Pancreas (tissue), 10 donors: Measurements from ENCODE around the gene ZFAND2B. TPM values are rescaled to one million over a fixed set of nuclear protein-coding genes. Genes with fewer than 3 reads are reported as not detected.

Source experiments
- ATAC-seq, 4 donors: fragments of 200-7000 bp; cut with Tn5 transposase; one replicate each; pipeline versions ENCODE4 v1.8.0 to v1.9.1; 2020; ENCODE audit warnings: mild to moderate bottlenecking in 4 of 4, moderate library complexity in 4 of 4
- DNase-seq, 6 donors: peaks; one replicate each; pipeline ENCODE4 v3.0.0-alpha.2; 2020
- FAIRE-seq: peaks from 2 replicates; lab custom pipeline; 2012; peaks lifted over from hg19 to GRCh38; lab: Jason Lieb, UNC
- H3K27ac ChIP-seq, 4 donors: fragments of 200-600 bp; sonication (generic); 1 replicate in 3 of 4; 2 replicates in 1 of 4; pipeline versions ENCODE4 v1.5.0 to v1.8.0; 2020
- H3K27me3 ChIP-seq, 4 donors: fragments of 200-600 bp; one replicate each; pipeline ENCODE4 v1.8.0; 2021
- H3K36me3 ChIP-seq, 3 donors: fragments of 200-600 bp; sonication (generic) in 1 of 3; one replicate each; pipeline versions ENCODE4 v1.5.0 to v1.8.0; 2020 to 2021
- H3K4me1 ChIP-seq, 3 donors: fragments of 200-600 bp; one replicate each; pipeline ENCODE4 v1.8.0; 2021
- H3K4me3 ChIP-seq, 4 donors: fragments of 200-600 bp; sonication (generic) in 2 of 4; one replicate each; pipeline versions ENCODE4 v1.5.0 to v1.8.0; 2020 to 2021
- H3K9me3 ChIP-seq, 4 donors: fragments of 200-600 bp; one replicate each; pipeline ENCODE4 v1.8.0; 2021
- WGBS, 2 donors: extraction: QIAGEN DNeasy Blood & Tissue Kit; methylation state at CpG; one replicate each; pipeline ENCODE4 v1.1.7; 2013; 5-methylcytosine and 5-hydroxymethylcytosine counted together
- intact Hi-C, 3 donors: fragments of 100-400 bp; cut with DNase I; formaldehyde crosslinking; loops; one replicate each; pipeline versions ENCODE4 v1.11.1 to v1.14.2; 2022
- polyA plus RNA-seq, 2 donors: library from polyadenylated mRNA; stranded (reverse); fragments of 200-250 nt; gene quantifications; one replicate each; pipeline ENCODE4 v1.2.3, GENCODE V29; 2013
- total RNA-seq, 6 donors: library from RNA; stranded (reverse); fragmentation: NEBNext Ultra II Directional in 4 of 6; extraction: Animal tissue kit (Norgen Biotek cat#: 25700) in 4 of 6; gene quantifications; one replicate each; pipeline versions ENCODE4 v1.2.1 to v1.2.4, GENCODE V29; 2021 to 2023
- TF ChIP-seq, protein P1 (sequence below), 4 donors: fragments of 200-600 bp; sonication (generic) in 3 of 4; IDR thresholded peaks; one replicate each; pipeline versions ENCODE4 v1.5.0 to v1.8.0; 2021; ENCODE audit warnings: antibody characterized with exemption in 4 of 4
- donor health status: healthy with polysubstance abuse.
- donor health status: DM: no; HTN: no; CAD: no; lungs with moderate emphysema.
- donor health status: DM: no; HTN: no; CAD: no.
- donor health status: control.
- donor health status: control.
- donor health status: Bipolar disorder and iron deficiency.
- donor health status: DM: yes; HTN: yes; CAD: no.
- donor health status: DM: no; HTN: no; CAD: no.
- donor health status: DM: no; HTN: no; CAD: no.
- donor health status: DM: yes; HTN: yes; CAD: no.

Gene ZFAND2B, protein sequence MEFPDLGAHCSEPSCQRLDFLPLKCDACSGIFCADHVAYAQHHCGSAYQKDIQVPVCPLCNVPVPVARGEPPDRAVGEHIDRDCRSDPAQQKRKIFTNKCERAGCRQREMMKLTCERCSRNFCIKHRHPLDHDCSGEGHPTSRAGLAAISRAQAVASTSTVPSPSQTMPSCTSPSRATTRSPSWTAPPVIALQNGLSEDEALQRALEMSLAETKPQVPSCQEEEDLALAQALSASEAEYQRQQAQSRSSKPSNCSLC
- total RNA-seq (10 to 100 TPM; 18.9 to 28.2 (median 23.6) TPM), polyA plus RNA-seq (10 to 100 TPM; 39.0 to 66.9 TPM)

DNA sequence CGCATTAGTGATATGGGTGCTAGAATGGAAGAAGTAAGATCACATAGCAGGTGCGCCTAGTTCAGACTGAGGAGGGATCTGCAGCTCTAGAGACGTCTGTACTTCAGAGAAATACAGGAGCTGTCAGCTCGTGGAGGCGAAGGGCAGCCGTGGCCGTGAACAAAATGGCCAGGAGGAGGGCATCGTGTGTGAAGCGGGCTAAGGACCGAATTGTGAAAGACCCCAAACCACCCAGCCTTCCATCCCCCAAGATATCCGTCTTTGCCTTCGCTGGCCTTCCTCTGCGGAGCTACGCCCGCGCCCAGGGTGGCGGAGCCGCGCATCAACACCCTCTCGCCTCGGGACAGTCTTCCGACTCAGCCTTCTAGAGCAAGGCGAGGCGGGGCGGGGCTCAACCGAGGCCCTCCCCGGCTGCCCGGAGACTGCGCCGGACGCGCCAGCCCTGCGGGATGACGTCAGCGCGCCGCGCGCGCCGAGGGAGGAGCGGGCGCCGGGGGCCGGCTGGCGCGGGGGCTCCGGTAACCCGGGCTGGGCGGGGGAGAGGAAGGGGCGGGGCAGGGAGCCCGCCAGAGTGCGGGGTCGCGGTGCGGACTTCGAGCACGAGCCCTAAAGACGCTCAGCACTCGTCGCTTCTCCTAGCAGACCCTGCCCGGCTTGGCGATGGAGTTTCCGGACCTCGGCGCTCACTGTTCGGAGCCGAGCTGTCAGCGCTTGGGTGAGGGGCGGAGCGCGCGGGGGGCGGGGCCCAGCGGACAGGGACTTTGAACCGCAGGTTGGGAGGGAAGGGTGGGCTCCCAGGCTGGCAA lies at the start of gene ZFAND2B:
Gene ZFAND2B (plus strand): TSS at position 455 of the 806 bp plus-strand sequence. CDS start 206 bp downstream, at position 661.
- WGBS, 2 donors: 1% methylated on average over 64 to 76 of the region's 76 CpGs
- TF ChIP-seq, protein P1, sequence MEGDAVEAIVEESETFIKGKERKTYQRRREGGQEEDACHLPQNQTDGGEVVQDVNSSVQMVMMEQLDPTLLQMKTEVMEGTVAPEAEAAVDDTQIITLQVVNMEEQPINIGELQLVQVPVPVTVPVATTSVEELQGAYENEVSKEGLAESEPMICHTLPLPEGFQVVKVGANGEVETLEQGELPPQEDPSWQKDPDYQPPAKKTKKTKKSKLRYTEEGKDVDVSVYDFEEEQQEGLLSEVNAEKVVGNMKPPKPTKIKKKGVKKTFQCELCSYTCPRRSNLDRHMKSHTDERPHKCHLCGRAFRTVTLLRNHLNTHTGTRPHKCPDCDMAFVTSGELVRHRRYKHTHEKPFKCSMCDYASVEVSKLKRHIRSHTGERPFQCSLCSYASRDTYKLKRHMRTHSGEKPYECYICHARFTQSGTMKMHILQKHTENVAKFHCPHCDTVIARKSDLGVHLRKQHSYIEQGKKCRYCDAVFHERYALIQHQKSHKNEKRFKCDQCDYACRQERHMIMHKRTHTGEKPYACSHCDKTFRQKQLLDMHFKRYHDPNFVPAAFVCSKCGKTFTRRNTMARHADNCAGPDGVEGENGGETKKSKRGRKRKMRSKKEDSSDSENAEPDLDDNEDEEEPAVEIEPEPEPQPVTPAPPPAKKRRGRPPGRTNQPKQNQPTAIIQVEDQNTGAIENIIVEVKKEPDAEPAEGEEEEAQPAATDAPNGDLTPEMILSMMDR (IDR thresholded peaks at IDR 0.05): no peak
- Histone ChIP-seq H3K27ac (peak within 1 kb of the TSS; percentile 86 to 95 (median 90)), H3K27me3 (no peaks in the 10 kb centered on the region), H3K4me1 (peaks cover 0 to 11% (median 5%) of the 10 kb centered on the region in 3 donors), H3K9me3 (no peaks in the 10 kb centered on the region), H3K36me3 (no peaks in the 10 kb centered on the region), H3K4me3 (peak within 1 kb of the TSS; percentile 42 to 73 (median 70))
- FAIRE-seq: no peak
- intact Hi-C loops: no loop called here
- peak; percentile 93 to 99 (median 96) for DNase-seq
- peak; percentile 94 to 98 (median 97) for ATAC-seq

DNA sequence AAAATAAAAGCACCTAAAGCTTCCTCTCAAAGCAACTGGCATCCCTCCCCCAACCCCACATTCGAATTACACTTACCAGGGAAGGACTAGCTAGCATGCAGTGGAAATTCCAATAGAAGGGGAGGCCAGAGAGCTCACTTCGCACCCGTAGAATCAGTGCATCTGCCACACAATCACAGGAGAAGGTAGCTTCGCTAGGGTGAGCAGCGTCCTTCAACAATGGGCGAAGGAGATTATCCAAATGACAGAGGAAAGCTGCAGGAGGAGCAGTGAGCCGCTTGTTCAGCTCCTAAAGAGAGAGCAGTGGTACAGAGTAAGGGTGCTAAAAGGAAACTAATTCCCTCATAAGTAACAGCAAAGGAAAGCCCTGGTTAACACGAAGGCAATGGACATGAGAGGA lies 49.2 kb upstream of the ZFAND2B start:
- Histone ChIP-seq H3K4me3 (no peak overlapping the region), H3K9me3 (no peaks in the 10 kb centered on the region), H3K27ac (no peak overlapping the region), H3K36me3 (peaks cover 0 to 6% (median 4%) of the 10 kb centered on the region in 3 donors), H3K4me1 (peaks cover 0 to 4% (median 0%) of the 10 kb centered on the region in 3 donors), H3K27me3 (no peaks in the 10 kb centered on the region)
- 87 to 88% methylated on average over 8 of the region's 8 CpGs for WGBS, 2 donors
- FAIRE-seq: no peak
- TF ChIP-seq, protein P1 (IDR thresholded peaks at IDR 0.05): no peak
- DNase-seq: no peak
- no peak for ATAC-seq
- intact Hi-C loops: loop anchor here in 2 of 3 donors (10.0 kb wide), 2 partner anchors 103 to 133 kb away; no protein-coding TSS in a partner anchor

DNA sequence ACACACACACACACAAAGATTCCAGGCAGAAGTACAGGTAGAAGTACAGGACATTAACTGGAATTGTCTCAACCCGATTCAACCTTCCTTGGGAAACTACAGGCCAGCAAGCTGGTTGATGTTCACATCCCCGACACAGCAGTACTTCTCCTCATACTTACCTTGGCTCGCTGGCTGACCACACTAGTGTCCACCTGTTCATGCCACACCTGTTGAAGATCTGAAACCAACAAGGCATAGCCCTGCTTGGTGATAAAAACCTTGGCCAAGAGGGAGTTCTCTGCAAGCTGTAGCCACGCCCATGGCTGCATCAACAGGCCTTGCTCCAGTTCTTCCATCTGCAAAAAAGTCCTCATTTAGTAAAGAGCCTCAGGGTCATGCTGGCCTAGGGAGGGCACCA lies 48.6 kb upstream of the ZFAND2B start:
- Histone ChIP-seq H3K4me1 (peaks cover 0 to 4% (median 0%) of the 10 kb centered on the region in 3 donors), H3K9me3 (no peaks in the 10 kb centered on the region), H3K4me3 (no peak overlapping the region), H3K36me3 (peaks cover 0 to 6% (median 3%) of the 10 kb centered on the region in 3 donors), H3K27ac (no peak overlapping the region), H3K27me3 (no peaks in the 10 kb centered on the region)
- DNase-seq: no peak
- 87 to 88% methylated on average over 4 of the region's 4 CpGs for WGBS, 2 donors
- intact Hi-C loops: loop anchor here in 2 of 3 donors (10.0 kb wide), 2 partner anchors 103 to 133 kb away; no protein-coding TSS in a partner anchor
- no peak for FAIRE-seq
- no peak for ATAC-seq
- TF ChIP-seq, protein P1 (IDR thresholded peaks at IDR 0.05): no peak

DNA sequence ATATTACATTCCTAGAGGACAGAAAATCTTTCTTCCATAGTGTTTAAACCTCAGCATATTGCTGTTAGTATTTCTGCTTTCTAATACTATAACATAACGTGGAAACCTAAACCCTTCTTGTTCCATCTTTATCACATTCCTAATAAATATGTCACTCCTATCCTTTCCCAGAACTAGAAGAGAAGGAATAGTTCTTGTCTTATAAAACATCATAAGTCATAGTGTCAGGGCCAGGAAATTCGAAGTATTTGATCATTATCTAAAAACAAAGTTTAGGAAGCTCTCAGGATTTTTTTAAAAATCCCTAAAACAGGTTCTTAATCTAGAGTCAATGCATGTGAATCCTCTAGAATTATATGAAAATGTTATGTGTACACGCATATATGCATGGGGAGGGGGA lies 48.0 kb upstream of the ZFAND2B start:
- no peak for FAIRE-seq
- H3K9me3 ChIP-seq: no peaks in the 10 kb centered on the region
- TF ChIP-seq, protein P1 (IDR thresholded peaks at IDR 0.05): no peak
- H3K4me3 ChIP-seq: no peak overlapping the region
- peaks cover 0 to 6% (median 0%) of the 10 kb centered on the region in 3 donors for H3K36me3 ChIP-seq
- no peak overlapping the region for H3K27ac ChIP-seq
- peaks cover 0 to 4% (median 0%) of the 10 kb centered on the region in 3 donors for H3K4me1 ChIP-seq
- DNase-seq: no peak
- 78 to 79% methylated on average over 3 of the region's 3 CpGs for WGBS, 2 donors
- intact Hi-C loops: loop anchor here in 2 of 3 donors (10.0 kb wide), 2 partner anchors 104 to 134 kb away; no protein-coding TSS in a partner anchor
- H3K27me3 ChIP-seq: no peaks in the 10 kb centered on the region
- ATAC-seq: no peak
